Coronary artery (tissue), 2 donors: ENCODE data around the gene PAPOLG.

Experiments used
- DNase-seq: peaks from one replicate; pipeline ENCODE4 v3.0.0-alpha.2; 2017; ENCODE audit warnings: low spot score
- H3K27ac ChIP-seq, 2 donors: fragments of 200-600 bp; sonication (generic); one replicate each; pipeline ENCODE4 v1.5.1; 2016 to 2019
- H3K4me3 ChIP-seq: fragments of 200-600 bp; sonication (generic); 2 replicates; pipeline ENCODE4 v1.5.1; 2016; ENCODE audit warnings: mild to moderate bottlenecking, moderate library complexity
- CTCF ChIP-seq: fragments of 200-600 bp; sonication (generic); IDR thresholded peaks from one replicate; pipeline ENCODE4 v1.5.1; 2019; ENCODE audit warnings: antibody characterized with exemption

PAPOLG gene

GRCh38 chr2:60719331-60719730 lies 36.7 kb upstream of the PAPOLG start:
- TF ChIP-seq CTCF, result no peak
- DNase-seq, result no peak
- H3K27ac ChIP-seq, result no peak overlapping the region
- no peak overlapping the region for H3K4me3 ChIP-seq

GRCh38 chr2:60725466-60725865 lies 30.6 kb upstream of the PAPOLG start:
- no peak for DNase-seq

GRCh38 chr2:60728855-60729254 lies 27.2 kb upstream of the PAPOLG start:
- Histone ChIP-seq H3K4me3 (no peak overlapping the region), H3K27ac (no peak overlapping the region)
- TF ChIP-seq CTCF, result no peak
- no peak for DNase-seq

More at GRCh38 chr2:60725466-60725865, 30.6 kb upstream of the PAPOLG start:
- no peak for TF ChIP-seq CTCF
- Histone ChIP-seq H3K4me3 (no peak overlapping the region), H3K27ac (no peak overlapping the region)

- DNase-seq, result no peak
- no peak overlapping the region for H3K27ac ChIP-seq
- TF ChIP-seq CTCF, result no peak
- peak overlapping the region; percentile 68 for H3K4me3 ChIP-seq
These were observed 20.4 kb upstream of the PAPOLG start for GRCh38 chr2:60735496-60736250.

- TF ChIP-seq CTCF, result no peak
- no peak for DNase-seq
- Histone ChIP-seq H3K27ac (no peak overlapping the region), H3K4me3 (no peak overlapping the region)
These were observed 17.4 kb upstream of the PAPOLG start for GRCh38 chr2:60738679-60739078.

GRCh38 chr2:60739156-60739555 lies 16.9 kb upstream of the PAPOLG start:
- Histone ChIP-seq H3K4me3 (no peak overlapping the region), H3K27ac (no peak overlapping the region)
- TF ChIP-seq CTCF, result no peak
- no peak for DNase-seq

- TF ChIP-seq CTCF, result no peak
- DNase-seq, result no peak
- no peak overlapping the region for H3K4me3 ChIP-seq
- no peak overlapping the region for H3K27ac ChIP-seq
These were observed 14.5 kb upstream of the PAPOLG start for GRCh38 chr2:60741576-60741975.
